GM18499 (cell line): ENCODE measurements around the gene SLC38A3.
A peak's percentile ranks its signal among the peaks of the same experiment; 100 is the strongest.
"Not testable (repeated sequence)": the region's sequence is repeated elsewhere in the genome, so short reads cannot be mapped to it uniquely, and the experiment has no call there.

Source experiments
- ATAC-seq: cut with Tn5 transposase; IDR thresholded peaks from one replicate; pipeline ENCODE4 v1.9.1; 2021; ENCODE audit warnings: moderate number of reproducible peaks; ENCODE audit not compliant: insufficient read depth, unreplicated experiment

SLC38A3 gene

GRCh38 chr3:50207359-50208042 is 2.4 kb downstream of the SLC38A3 start:
- no peak for ATAC-seq

- no peak for ATAC-seq
Observed at GRCh38 chr3:50208677-50209344, 3.7 kb downstream of the SLC38A3 start.

GRCh38 chr3:50210176-50210509 is 5.1 kb downstream of the SLC38A3 start:
- no peak for ATAC-seq

GRCh38 chr3:50210510-50211367 is 5.7 kb downstream of the SLC38A3 start:
- no peak for ATAC-seq

GRCh38 chr3:50211368-50211717 is 6.3 kb downstream of the SLC38A3 start:
- ATAC-seq: not testable (repeated sequence)

- no peak for ATAC-seq
Observed at GRCh38 chr3:50211930-50212329, 6.9 kb downstream of the SLC38A3 start.

- ATAC-seq: no peak
Observed at GRCh38 chr3:50212502-50212901, 7.4 kb downstream of the SLC38A3 start.

GRCh38 chr3:50212971-50213370 is 7.9 kb downstream of the SLC38A3 start:
- ATAC-seq: no peak

- ATAC-seq: no peak
Observed at GRCh38 chr3:50213373-50213772, 8.3 kb downstream of the SLC38A3 start.

GRCh38 chr3:50214824-50215223 is 9.8 kb downstream of the SLC38A3 start:
- ATAC-seq: no peak

- ATAC-seq: no peak
Observed at GRCh38 chr3:50215529-50215928, 10.5 kb downstream of the SLC38A3 start.

GRCh38 chr3:50217681-50218080 is 12.6 kb downstream of the SLC38A3 start:
- no peak for ATAC-seq

- ATAC-seq: no peak
Observed at GRCh38 chr3:50218448-50218847, 13.4 kb downstream of the SLC38A3 start.

GRCh38 chr3:50219285-50219684 is 14.2 kb downstream of the SLC38A3 start:
- no peak for ATAC-seq

- no peak for ATAC-seq
Observed at GRCh38 chr3:50220109-50220508, 15.0 kb downstream of the SLC38A3 start.

GRCh38 chr3:50221051-50221410 is 16.0 kb downstream of the SLC38A3 start:
- no peak for ATAC-seq

GRCh38 chr3:50221411-50222168 is 16.5 kb downstream of the SLC38A3 start:
- ATAC-seq: no peak

- no peak for ATAC-seq
Observed at GRCh38 chr3:50222169-50222528, 17.1 kb downstream of the SLC38A3 start.

GRCh38 chr3:50224639-50225038 is 19.6 kb downstream of the SLC38A3 start:
- no peak for ATAC-seq

- ATAC-seq: peak; percentile 15
Observed at GRCh38 chr3:50226888-50227389, 21.9 kb downstream of the SLC38A3 start.
